Measurements from ENCODE around the gene GRIPAP1.

GRCh38 chrX:48956728-48957414 lies 45.2 kb downstream of the GRIPAP1 start:
- TF ChIP-seq, protein P1, sequence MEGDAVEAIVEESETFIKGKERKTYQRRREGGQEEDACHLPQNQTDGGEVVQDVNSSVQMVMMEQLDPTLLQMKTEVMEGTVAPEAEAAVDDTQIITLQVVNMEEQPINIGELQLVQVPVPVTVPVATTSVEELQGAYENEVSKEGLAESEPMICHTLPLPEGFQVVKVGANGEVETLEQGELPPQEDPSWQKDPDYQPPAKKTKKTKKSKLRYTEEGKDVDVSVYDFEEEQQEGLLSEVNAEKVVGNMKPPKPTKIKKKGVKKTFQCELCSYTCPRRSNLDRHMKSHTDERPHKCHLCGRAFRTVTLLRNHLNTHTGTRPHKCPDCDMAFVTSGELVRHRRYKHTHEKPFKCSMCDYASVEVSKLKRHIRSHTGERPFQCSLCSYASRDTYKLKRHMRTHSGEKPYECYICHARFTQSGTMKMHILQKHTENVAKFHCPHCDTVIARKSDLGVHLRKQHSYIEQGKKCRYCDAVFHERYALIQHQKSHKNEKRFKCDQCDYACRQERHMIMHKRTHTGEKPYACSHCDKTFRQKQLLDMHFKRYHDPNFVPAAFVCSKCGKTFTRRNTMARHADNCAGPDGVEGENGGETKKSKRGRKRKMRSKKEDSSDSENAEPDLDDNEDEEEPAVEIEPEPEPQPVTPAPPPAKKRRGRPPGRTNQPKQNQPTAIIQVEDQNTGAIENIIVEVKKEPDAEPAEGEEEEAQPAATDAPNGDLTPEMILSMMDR (IDR thresholded peaks at IDR 0.05) = no peak
- no peak for TF ChIP-seq EP300 (IDR thresholded peaks at IDR 0.05)
